NCI-H748 treated with DMSO at 0.1 percent for 48 hours (cell line): ENCODE data around the gene SAXO2.
"Not testable (repeated sequence)": the region's sequence is repeated elsewhere in the genome, so short reads cannot be mapped to it uniquely, and the experiment has no call there.

Source experiments
- DNase-seq: peaks from one replicate; lab custom pipeline; 2025; lab: John Stamatoyannopoulos, UW

The SAXO2 gene

GRCh38 chr15:82333603-82334553 is 71.3 kb downstream of the SAXO2 start:
- DNase-seq, result not testable (repeated sequence)
